ENCODE data around the gene ADGRV1.

- TF ChIP-seq CTCF (IDR thresholded peaks at IDR 0.05) (no peak), EP300 (IDR thresholded peaks at IDR 0.05) (no peak), POLR2A (IDR thresholded peaks at IDR 0.05) (no peak)
Observed at GRCh38 chr5:90849939-90850338, 291.3 kb downstream of the ADGRV1 start.

Data from tibial nerve (tissue), 4 donors.